Effector memory CD4-positive, alpha-beta T cell (primary cell): ENCODE measurements around the gene ATP5F1C.
"Not testable (repeated sequence)": the region's sequence is repeated elsewhere in the genome, so short reads cannot be mapped to it uniquely, and the experiment has no call there.

Experiments
- DNase-seq, 3 donors: peaks; one replicate each; pipeline ENCODE4 v3.0.0-alpha.2; 2020
- H3K27ac ChIP-seq: 2 replicates; pipeline ENCODE4 v1.7.0; 2013; ENCODE audit warnings: mild to moderate bottlenecking, low read length, moderate library complexity; ENCODE audit not compliant: insufficient read depth, poor library complexity, severe bottlenecking
- H3K27me3 ChIP-seq: replicated peaks from 2 replicates; pipeline ENCODE4 v1.7.0; 2013; ENCODE audit warnings: mild to moderate bottlenecking, low read length; ENCODE audit not compliant: insufficient read depth, control insufficient read depth, poor library complexity, severe bottlenecking
- H3K36me3 ChIP-seq: 2 replicates; pipeline ENCODE4 v1.7.0; 2013; ENCODE audit warnings: mild to moderate bottlenecking, low read length, moderate library complexity; ENCODE audit not compliant: control insufficient read depth, insufficient read depth
- H3K4me1 ChIP-seq: 2 replicates; pipeline ENCODE4 v1.7.0; 2013; ENCODE audit warnings: low read length, mild to moderate bottlenecking; ENCODE audit not compliant: control insufficient read depth, insufficient read depth, poor library complexity, severe bottlenecking
- H3K4me3 ChIP-seq: 2 replicates; pipeline ENCODE4 v1.7.0; 2013; ENCODE audit warnings: low read length, low read depth, mild to moderate bottlenecking; ENCODE audit not compliant: insufficient read depth, poor library complexity, severe bottlenecking
- H3K9me3 ChIP-seq: 2 replicates; pipeline ENCODE4 v1.7.0; 2013; ENCODE audit warnings: mild to moderate bottlenecking, low read length, moderate library complexity; ENCODE audit not compliant: control insufficient read depth

The ATP5F1C gene

GRCh38 chr10:7766241-7766640 lies 21.7 kb upstream of the ATP5F1C start:
- Histone ChIP-seq H3K27ac (no peak overlapping the region), H3K36me3 (peaks cover 51% of the 10 kb centered on the region), H3K9me3 (no peaks in the 10 kb centered on the region), H3K4me3 (no peak overlapping the region), H3K27me3 (no peaks in the 10 kb centered on the region), H3K4me1 (no peaks in the 10 kb centered on the region)
- DNase-seq: no peak

- no peak for DNase-seq
- H3K4me1 ChIP-seq: no peaks in the 10 kb centered on the region
- H3K27ac ChIP-seq: no peak overlapping the region
- H3K9me3 ChIP-seq: no peaks in the 10 kb centered on the region
- no peaks in the 10 kb centered on the region for H3K27me3 ChIP-seq
- peaks cover 43% of the 10 kb centered on the region for H3K36me3 ChIP-seq
- H3K4me3 ChIP-seq: no peak overlapping the region
Measured at GRCh38 chr10:7767209-7767608, 20.8 kb upstream of the ATP5F1C start.

- H3K4me3 ChIP-seq: no peak overlapping the region
- no peaks in the 10 kb centered on the region for H3K27me3 ChIP-seq
- no peak overlapping the region for H3K27ac ChIP-seq
- H3K4me1 ChIP-seq: no peaks in the 10 kb centered on the region
- no peak for DNase-seq
- no peaks in the 10 kb centered on the region for H3K9me3 ChIP-seq
- H3K36me3 ChIP-seq: peaks cover 41% of the 10 kb centered on the region
Measured at GRCh38 chr10:7768417-7768816, 19.6 kb upstream of the ATP5F1C start.

GRCh38 chr10:7773845-7774801 lies 13.9 kb upstream of the ATP5F1C start:
- H3K27me3 ChIP-seq: no peaks in the 10 kb centered on the region
- DNase-seq: no peak
- no peak overlapping the region for H3K4me3 ChIP-seq
- peaks cover 44% of the 10 kb centered on the region for H3K36me3 ChIP-seq
- H3K4me1 ChIP-seq: no peaks in the 10 kb centered on the region
- H3K9me3 ChIP-seq: no peaks in the 10 kb centered on the region
- H3K27ac ChIP-seq: no peak overlapping the region

GRCh38 chr10:7776777-7777176 lies 11.2 kb upstream of the ATP5F1C start:
- DNase-seq: no peak
- H3K4me3 ChIP-seq: no peak overlapping the region
- H3K4me1 ChIP-seq: no peaks in the 10 kb centered on the region
- no peaks in the 10 kb centered on the region for H3K9me3 ChIP-seq
- no peak overlapping the region for H3K27ac ChIP-seq
- H3K36me3 ChIP-seq: peaks cover 44% of the 10 kb centered on the region
- no peaks in the 10 kb centered on the region for H3K27me3 ChIP-seq

GRCh38 chr10:7782194-7782593 lies 5.8 kb upstream of the ATP5F1C start:
- not testable (repeated sequence) for H3K4me3 ChIP-seq, DNase-seq, H3K27ac ChIP-seq, H3K27me3 ChIP-seq, H3K4me1 ChIP-seq, H3K9me3 ChIP-seq
- peaks cover 19% of the 10 kb centered on the region for H3K36me3 ChIP-seq

GRCh38 chr10:7786430-7786829 lies 1.5 kb upstream of the ATP5F1C start:
- H3K9me3 ChIP-seq: no peaks in the 10 kb centered on the region
- DNase-seq: no peak
- peaks cover under 1% of the 10 kb centered on the region for H3K36me3 ChIP-seq
- H3K27me3 ChIP-seq: no peaks in the 10 kb centered on the region
- H3K27ac ChIP-seq: no peak overlapping the region
- H3K4me1 ChIP-seq: peaks cover 18% of the 10 kb centered on the region
- no peak overlapping the region for H3K4me3 ChIP-seq

GRCh38 chr10:7787150-7787856 lies 674 bp upstream of the ATP5F1C start:
- Histone ChIP-seq H3K36me3 (peaks cover 2% of the 10 kb centered on the region), H3K4me1 (peaks cover 18% of the 10 kb centered on the region), H3K27me3 (no peaks in the 10 kb centered on the region), H3K27ac (peak overlapping the region; percentile 75), H3K9me3 (no peaks in the 10 kb centered on the region), H3K4me3 (peak overlapping the region; percentile 91)
- DNase-seq: no peak

GRCh38 chr10:7788639-7789286 lies 786 bp downstream of the ATP5F1C start:
- peaks cover 18% of the 10 kb centered on the region for H3K4me1 ChIP-seq
- H3K36me3 ChIP-seq: peaks cover 5% of the 10 kb centered on the region
- peak overlapping the region; percentile 91 for H3K4me3 ChIP-seq
- H3K27me3 ChIP-seq: no peaks in the 10 kb centered on the region
- no peaks in the 10 kb centered on the region for H3K9me3 ChIP-seq
- peak overlapping the region; percentile 75 for H3K27ac ChIP-seq
- no peak for DNase-seq
